H1 (cell line): Measurements from ENCODE around the gene CDCA7L. TPM values are rescaled to one million over a fixed set of nuclear protein-coding genes. Genes with fewer than 3 reads are reported as not detected.

Source experiments
- CTCF ChIA-PET: fragments of 300-600 bp; sonication (Branson Sonifier 250); formaldehyde crosslinking; loops from one replicate; lab custom pipeline; 2021; ENCODE audit not compliant: partially characterized antibody; lab: Charles Lee
- POLR2A ChIA-PET: fragments of 300-600 bp; sonication (Branson Sonifier 250); formaldehyde crosslinking; loops from one replicate; lab custom pipeline; 2021; ENCODE audit warnings: inconsistent platforms; ENCODE audit not compliant: partially characterized antibody; lab: Charles Lee
- DNase-seq, 2 experiments: peaks; one replicate each; pipeline versions ENCODE4 v3.0.0 to v3.0.0-alpha.2; 2010 to 2022; ENCODE audit warnings: low spot score in 2 of 2, low read depth in 1 of 2, mixed read lengths in 1 of 2
- FAIRE-seq: peaks from 2 replicates; lab custom pipeline; 2011; peaks lifted over from hg19 to GRCh38; lab: Jason Lieb, UNC
- H2AFZ ChIP-seq: 2 replicates; pipeline ENCODE4 v1.8.1; 2012; ENCODE audit warnings: low read length, inconsistent platforms
- H2AK5ac ChIP-seq: 2 replicates; pipeline ENCODE4 v1.6.1; 2013; ENCODE audit warnings: low read depth, low read length
- H2BK120ac ChIP-seq: replicated peaks from 2 replicates; pipeline ENCODE3; 2013; ENCODE audit warnings: low read depth, low read length, inconsistent platforms
- H2BK12ac ChIP-seq: 2 replicates; pipeline ENCODE4 v1.6.1; 2013; ENCODE audit warnings: low read depth, low read length
- H2BK15ac ChIP-seq: 2 replicates; pipeline ENCODE4 v1.6.1; 2013; ENCODE audit warnings: low read length
- H2BK20ac ChIP-seq: 2 replicates; pipeline ENCODE4 v1.6.1; 2013; ENCODE audit warnings: low read length
- H2BK5ac ChIP-seq: 2 replicates; pipeline ENCODE4 v1.6.1; 2013; ENCODE audit warnings: low read depth, low read length
- H3K14ac ChIP-seq: 2 replicates; pipeline ENCODE4 v1.6.1; 2013; ENCODE audit warnings: inconsistent platforms; ENCODE audit not compliant: insufficient read length
- H3K18ac ChIP-seq: 2 replicates; pipeline ENCODE4 v1.6.1; 2013; ENCODE audit warnings: low read length; ENCODE audit errors: extremely low read depth
- H3K23ac ChIP-seq: 2 replicates; pipeline ENCODE4 v1.6.1; 2013; ENCODE audit warnings: inconsistent platforms; ENCODE audit not compliant: insufficient read length
- H3K23me2 ChIP-seq: 2 replicates; pipeline ENCODE4 v1.6.1; 2013; ENCODE audit warnings: low read depth, low read length
- H3K27ac ChIP-seq: 2 replicates; pipeline ENCODE4 v1.6.1; 2011; ENCODE audit warnings: low read depth, low read length, inconsistent platforms
- H3K27me3 ChIP-seq, 4 experiments: replicated peaks in 1 of 4; 1 replicate in 1 of 4; 2 replicates in 3 of 4; pipeline versions ENCODE4 v1.6.1 to v1.8.1; 2011 to 2013; ENCODE audit warnings: low read length in 3 of 4, mild to moderate bottlenecking in 3 of 4, inconsistent platforms in 2 of 4, mixed read lengths in 2 of 4, moderate library complexity in 1 of 4; ENCODE audit not compliant: control insufficient read depth in 3 of 4, insufficient read depth in 3 of 4; ENCODE audit errors: extremely low read depth in 1 of 4
- H3K36me3 ChIP-seq, 4 experiments: 2 replicates each; pipeline versions ENCODE4 v1.6.1 to v1.8.1; 2011 to 2013; ENCODE audit warnings: mild to moderate bottlenecking in 4 of 4, low read length in 3 of 4, moderate library complexity in 2 of 4, control low read depth in 1 of 4, inconsistent platforms in 1 of 4; ENCODE audit not compliant: insufficient read depth in 4 of 4, control insufficient read depth in 2 of 4
- H3K4ac ChIP-seq: replicated peaks from 2 replicates; pipeline ENCODE3; 2013; ENCODE audit warnings: low read length, low read depth, mixed read lengths, inconsistent platforms; ENCODE audit not compliant: insufficient read length
- H3K4me1 ChIP-seq, 4 experiments: replicated peaks in 1 of 4; 1 replicate in 1 of 4; 2 replicates in 3 of 4; pipeline versions ENCODE4 v1.6.1 to v1.8.1; 2011 to 2013; ENCODE audit warnings: low read length in 3 of 4, inconsistent platforms in 2 of 4, mixed read lengths in 1 of 4; ENCODE audit not compliant: insufficient read depth in 4 of 4, control insufficient read depth in 3 of 4
- H3K4me2 ChIP-seq, 2 experiments: 2 replicates each; pipeline versions ENCODE4 v1.6.1 to v1.8.1; 2011 to 2013; ENCODE audit warnings: low read depth in 2 of 2, low read length in 2 of 2, control low read depth in 1 of 2, inconsistent platforms in 1 of 2, mild to moderate bottlenecking in 1 of 2; ENCODE audit not compliant: insufficient read depth in 1 of 2
- H3K4me3 ChIP-seq, 4 experiments: fragments of 200-600, 300-600 bp in 1 of 4; sonication (generic), shearing (Covaris generic), sonication (Bioruptor Twin) in 1 of 4; 2 replicates each; pipeline versions ENCODE4 v1.5.1 to v1.8.1; 2011 to 2016; ENCODE audit warnings: low read length in 4 of 4, low read depth in 3 of 4, control low read depth in 2 of 4, inconsistent platforms in 2 of 4, mild to moderate bottlenecking in 2 of 4, mixed read lengths in 1 of 4, moderate library complexity in 1 of 4; ENCODE audit not compliant: insufficient read depth in 2 of 4; ENCODE audit errors: extremely low read depth in 1 of 4
- H3K56ac ChIP-seq: replicated peaks from 2 replicates; pipeline ENCODE3; 2013; ENCODE audit warnings: low read depth, mild to moderate bottlenecking, mixed read lengths, low read length, inconsistent platforms; ENCODE audit not compliant: insufficient read length
- H3K79me1 ChIP-seq: 2 replicates; pipeline ENCODE4 v1.6.1; 2013; ENCODE audit warnings: low read depth, low read length, control low read depth
- H3K79me2 ChIP-seq, 2 experiments: 2 replicates each; pipeline versions ENCODE4 v1.6.1 to v1.8.1; 2012 to 2013; ENCODE audit warnings: low read length in 2 of 2, mild to moderate bottlenecking in 2 of 2, inconsistent platforms in 1 of 2; ENCODE audit not compliant: insufficient read depth in 2 of 2, control insufficient read depth in 1 of 2
- H3K9ac ChIP-seq, 4 experiments: replicated peaks in 1 of 4; 1 replicate in 1 of 4; 2 replicates in 3 of 4; pipeline versions ENCODE4 v1.6.1 to v1.8.1; 2011 to 2013; ENCODE audit warnings: low read depth in 3 of 4, low read length in 3 of 4, control low read depth in 2 of 4, mild to moderate bottlenecking in 2 of 4, moderate library complexity in 2 of 4, inconsistent platforms in 1 of 4; ENCODE audit errors: extremely low read depth in 1 of 4
- H3K9me3 ChIP-seq, 2 experiments: 2 replicates each; pipeline versions ENCODE4 v1.6.1 to v1.8.1; 2012 to 2013; ENCODE audit warnings: mild to moderate bottlenecking in 2 of 2, moderate library complexity in 2 of 2, control low read depth in 1 of 2, inconsistent platforms in 1 of 2, low read depth in 1 of 2, low read length in 1 of 2, mixed read lengths in 1 of 2; ENCODE audit not compliant: insufficient read depth in 2 of 2
- H4K20me1 ChIP-seq, 2 experiments: replicated peaks in 1 of 2; 2 replicates each; pipeline versions ENCODE3 to v1.8.1; 2011 to 2013; ENCODE audit warnings: inconsistent platforms in 2 of 2, low read length in 2 of 2, mild to moderate bottlenecking in 1 of 2; ENCODE audit not compliant: insufficient read depth in 2 of 2, control insufficient read depth in 1 of 2
- H4K5ac ChIP-seq: 2 replicates; pipeline ENCODE4 v1.6.1; 2013; ENCODE audit warnings: low read length, low read depth, mixed read lengths, inconsistent platforms; ENCODE audit not compliant: insufficient read length
- H4K8ac ChIP-seq: 2 replicates; pipeline ENCODE4 v1.8.0; 2013; ENCODE audit warnings: mild to moderate bottlenecking, moderate library complexity, low read length, inconsistent platforms; ENCODE audit not compliant: insufficient read depth; ENCODE audit errors: extremely low read depth
- H4K91ac ChIP-seq: replicated peaks from 2 replicates; pipeline ENCODE3; 2013; ENCODE audit warnings: low read length, mixed read lengths, inconsistent platforms; ENCODE audit not compliant: insufficient read length
- ASH2L ChIP-seq: fragments of 200-600, 300-600 bp; sonication (generic); IDR thresholded peaks from one replicate; pipeline ENCODE4 v1.7.1; 2017; ENCODE audit warnings: low read length
- CBX5 ChIP-seq: fragments of 300-800, 300-1000 bp; sonication (generic); IDR thresholded peaks from 2 replicates; pipeline ENCODE4 v1.7.1; 2016; ENCODE audit warnings: antibody characterized with exemption, low read length, low read depth
- CREB1 ChIP-seq: IDR thresholded peaks from 2 replicates; pipeline ENCODE4 v1.6.1; 2012; ENCODE audit warnings: inconsistent platforms
- CTCF ChIP-seq, 3 experiments: IDR thresholded peaks; 1 replicate in 2 of 3; 2 replicates in 1 of 3; pipeline versions ENCODE4 v1.5.1 to v1.6.1; 2011; ENCODE audit warnings: low read length in 3 of 3, mild to moderate bottlenecking in 3 of 3, inconsistent platforms in 2 of 3, low read depth in 1 of 3, moderate library complexity in 1 of 3; ENCODE audit not compliant: insufficient read depth in 1 of 3; ENCODE audit errors: control extremely low read depth in 1 of 3
- EGR1 ChIP-seq: IDR thresholded peaks from 2 replicates; pipeline ENCODE4 v1.6.1; 2011; ENCODE audit warnings: low read depth, low read length, borderline replicate concordance
- MAFK ChIP-seq: IDR thresholded peaks from 2 replicates; pipeline ENCODE4 v1.6.1; 2012; ENCODE audit warnings: low read depth, mild to moderate bottlenecking, improper control_type of control experiment, low read length
- RAD21 ChIP-seq, 2 experiments: IDR thresholded peaks in 1 of 2; conservative IDR thresholded peaks in 1 of 2; 2 replicates each; pipeline ENCODE4 v1.6.1; 2011; ENCODE audit warnings: low read depth in 2 of 2, low read length in 2 of 2, improper control_type of control experiment in 1 of 2, inconsistent platforms in 1 of 2, mild to moderate bottlenecking in 1 of 2, moderate library complexity in 1 of 2
- RXRA ChIP-seq: IDR thresholded peaks from 2 replicates; pipeline ENCODE4 v1.6.1; 2011; ENCODE audit warnings: low read depth, mild to moderate bottlenecking, low read length, moderate library complexity; ENCODE audit not compliant: insufficient read depth
- SIX5 ChIP-seq: IDR thresholded peaks from 2 replicates; pipeline ENCODE4 v1.6.1; 2011; ENCODE audit warnings: mild to moderate bottlenecking, low read depth, low read length
- WGBS, 2 experiments: shearing (Covaris generic) in 1 of 2; methylation state at CpG; one replicate each; pipeline versions ENCODE4 v1.1.6 to v1.1.7; 2013 to 2015; ENCODE audit warnings: low lambda C conversion rate in 2 of 2, mixed read lengths in 2 of 2, inconsistent platforms in 1 of 2, low coverage in 1 of 2, missing lambda C conversion rate in 1 of 2; ENCODE audit not compliant: insufficient replicate concordance in 2 of 2, insufficient coverage in 1 of 2, insufficient read length in 1 of 2; ENCODE audit errors: extremely low coverage in 1 of 2, missing lambda C conversion rate in 1 of 2; 5-methylcytosine and 5-hydroxymethylcytosine counted together
- polyA plus RNA-seq, 7 experiments: library from polyadenylated mRNA; depleted of rRNA in 3 of 7; stranded (reverse) in 5 of 7; unstranded in 2 of 7; fragments of >200 nt in 5 of 7; fragments of 200-250 nt in 2 of 7; gene quantifications; 1 replicate in 5 of 7; 2 replicates in 1 of 7; 4 replicates in 1 of 7; pipeline versions ENCODE4 v1.2.1 to v1.2.3, GENCODE V29; 2011 to 2013; ENCODE audit warnings: missing spikeins in 2 of 7, mixed read lengths in 2 of 7
- total RNA-seq: library from RNA; stranded (reverse); fragmentation: NEBNext Ultra II Directional; extraction: Animal tissue kit (Norgen Biotek cat#: 25700); gene quantifications from 2 replicates; pipeline ENCODE4 v1.2.1, GENCODE V29; 2021

The CDCA7L gene
- total and polyA plus RNA-seq, 2 of the 8 experiments (the other 6 are each of a cell fraction or from before 2014, with no cell fraction given), result 93.8 to 168 TPM

- 84% methylated on average over 6 of the region's 6 CpGs; no CpG with 5 or more reads in 1 of the 2 experiments for WGBS, 2 experiments
- CTCF ChIA-PET, result interaction anchor here (0.6 to 1.5 kb wide), 2 partner anchors 9 to 609 kb away, joined by 4 read pairs; no protein-coding TSS in a partner anchor
- peak overlapping the region; percentile 99; the same call in 1 of the 2 replicates for H2AFZ ChIP-seq
These were observed 26.2 kb upstream of the CDCA7L start for GRCh38 chr7:21971780-21972396.

More at GRCh38 chr7:21971780-21972396, 26.2 kb upstream of the CDCA7L start:
- H3K9ac ChIP-seq, result no peak overlapping the region
- no peaks in the 10 kb centered on the region for H3K79me1 ChIP-seq
- no peaks in the 10 kb centered on the region for H3K36me3 ChIP-seq
- peak overlapping the region; percentile 73 for H4K5ac ChIP-seq
- DNase-seq (peak in 1 of 2 experiments; percentile 54), FAIRE-seq (no peak)
- no peak overlapping the region for H2BK12ac ChIP-seq
- POLR2A ChIA-PET, result interaction anchor here (0.7 to 1.4 kb wide), 3 partner anchors 9 to 28 kb away, joined by 4 to 13 read pairs (median 5); partner anchors contain the start of gene CDCA7L
- H3K14ac ChIP-seq, result no peak overlapping the region
- no peaks in the 10 kb centered on the region for H3K27me3 ChIP-seq
- no peak overlapping the region for H3K56ac ChIP-seq
- peak overlapping the region; percentile 60; the same call in 1 of the 2 replicates for H4K8ac ChIP-seq
- peak overlapping the region; percentile 68; the same call in 1 of the 2 replicates for H3K27ac ChIP-seq
- H2BK15ac ChIP-seq, result no peak overlapping the region
- H3K18ac ChIP-seq, result peak overlapping the region; percentile 97; the same call in 1 of the 2 replicates
- peaks cover 0 to 7% (median 4%) of the 10 kb centered on the region in 4 experiments; a peak in 5 of 7 replicates for H3K4me1 ChIP-seq
- no peaks in the 10 kb centered on the region for H3K23me2 ChIP-seq
- H4K91ac ChIP-seq, result no peak overlapping the region
- H2BK120ac ChIP-seq, result no peak overlapping the region
- no peaks in the 10 kb centered on the region for H4K20me1 ChIP-seq
- H3K9me3 ChIP-seq, result no peaks in the 10 kb centered on the region
- no peak overlapping the region for H3K4ac ChIP-seq
- peak overlapping the region; percentile 20; the same call in 1 of the 2 replicates for H2BK5ac ChIP-seq
- no peaks in the 10 kb centered on the region for H3K79me2 ChIP-seq
- H3K23ac ChIP-seq, result no peak overlapping the region
- TF ChIP-seq EGR1 (no peak), CBX5 (no peak), SIX5 (no peak), RXRA (no peak), RAD21 (IDR thresholded peaks at IDR 0.05 in 1 of 2, conservative IDR thresholded peaks at IDR 0.05 in 1 of 2; ENCODE audit: low read depth in 2 of 2, low read length in 2 of 2) (no peak), CREB1 (no peak), MAFK (no peak), ASH2L (no peak), CTCF (IDR thresholded peaks at IDR 0.05; ENCODE audit: control extremely low read depth in 1 of 3, insufficient read depth in 1 of 3, low read depth in 1 of 3, low read length in 3 of 3) (no peak)
- TF ChIP-seq, all 59 proteins: peak for 0
- no peak overlapping the region for H2BK20ac ChIP-seq
- peak overlapping the region in 1 of 2 experiments; percentile 43; a peak in 1 of 4 replicates for H3K4me2 ChIP-seq
- no peak overlapping the region for H2AK5ac ChIP-seq
- no peak overlapping the region for H3K4me3 ChIP-seq
